HEK293 (cell line): ENCODE data around the gene ETNK2.

ENCODE experiments used
- BCL6B ChIP-seq: fragments of 450-650 bp; formaldehyde crosslinking; IDR thresholded peaks from 2 replicates; pipeline ENCODE4 v1.5.1; 2017; ENCODE audit warnings: missing biosample characterization, missing genetic modification characterization
- REST ChIP-seq: fragments of 450-650 bp; formaldehyde crosslinking; IDR thresholded peaks from 2 replicates; pipeline ENCODE4 v1.5.1; 2016; ENCODE audit warnings: missing biosample characterization, missing genetic modification characterization
- ZFP37 ChIP-seq: fragments of 450-650 bp; formaldehyde crosslinking; IDR thresholded peaks from 2 replicates; pipeline ENCODE4 v1.5.1; 2016; ENCODE audit warnings: missing biosample characterization, missing genetic modification characterization
- ZNF248 ChIP-seq: fragments of 450-650 bp; formaldehyde crosslinking; IDR thresholded peaks from 2 replicates; pipeline ENCODE4 v1.5.1; 2017; ENCODE audit warnings: missing biosample characterization, missing genetic modification characterization
- ZNF335 ChIP-seq: fragments of 450-650 bp; formaldehyde crosslinking; conservative IDR thresholded peaks from 2 replicates; pipeline ENCODE4 v1.5.1; 2016; ENCODE audit warnings: missing biosample characterization, missing genetic modification characterization
- ZNF501 ChIP-seq: fragments of 450-650 bp; formaldehyde crosslinking; IDR thresholded peaks from 2 replicates; pipeline ENCODE4 v1.5.1; 2016; ENCODE audit warnings: missing biosample characterization, missing genetic modification characterization
- ZNF660 ChIP-seq: fragments of 450-650 bp; IDR thresholded peaks from 2 replicates; pipeline ENCODE4 v1.5.1; 2018; ENCODE audit warnings: missing biosample characterization, mild to moderate bottlenecking, missing genetic modification characterization
- ZNF670 ChIP-seq: fragments of 450-650 bp; formaldehyde crosslinking; IDR thresholded peaks from 2 replicates; pipeline ENCODE4 v1.5.1; 2016; ENCODE audit warnings: missing biosample characterization, missing genetic modification characterization, low read depth
- ZSCAN18 ChIP-seq: fragments of 450-650 bp; formaldehyde crosslinking; IDR thresholded peaks from 2 replicates; pipeline ENCODE4 v1.5.1; 2016; ENCODE audit warnings: missing biosample characterization, missing genetic modification characterization
- TF ChIP-seq, protein P1 (sequence below): fragments of 450-650 bp; formaldehyde crosslinking; IDR thresholded peaks from 2 replicates; pipeline ENCODE4 v1.5.1; 2016; ENCODE audit warnings: missing biosample characterization, missing genetic modification characterization

- TF ChIP-seq BCL6B (tag by site-specific recombination) (no peak), ZSCAN18 (no peak), ZNF670 (no peak), ZNF335 (tag by site-specific recombination) (no peak), ZFP37 (no peak), ZNF501 (no peak), ZNF660 (tag by site-specific recombination) (no peak), ZNF248 (tag by site-specific recombination) (no peak), REST (tag by site-specific recombination) (no peak)
- TF ChIP-seq, protein P1, sequence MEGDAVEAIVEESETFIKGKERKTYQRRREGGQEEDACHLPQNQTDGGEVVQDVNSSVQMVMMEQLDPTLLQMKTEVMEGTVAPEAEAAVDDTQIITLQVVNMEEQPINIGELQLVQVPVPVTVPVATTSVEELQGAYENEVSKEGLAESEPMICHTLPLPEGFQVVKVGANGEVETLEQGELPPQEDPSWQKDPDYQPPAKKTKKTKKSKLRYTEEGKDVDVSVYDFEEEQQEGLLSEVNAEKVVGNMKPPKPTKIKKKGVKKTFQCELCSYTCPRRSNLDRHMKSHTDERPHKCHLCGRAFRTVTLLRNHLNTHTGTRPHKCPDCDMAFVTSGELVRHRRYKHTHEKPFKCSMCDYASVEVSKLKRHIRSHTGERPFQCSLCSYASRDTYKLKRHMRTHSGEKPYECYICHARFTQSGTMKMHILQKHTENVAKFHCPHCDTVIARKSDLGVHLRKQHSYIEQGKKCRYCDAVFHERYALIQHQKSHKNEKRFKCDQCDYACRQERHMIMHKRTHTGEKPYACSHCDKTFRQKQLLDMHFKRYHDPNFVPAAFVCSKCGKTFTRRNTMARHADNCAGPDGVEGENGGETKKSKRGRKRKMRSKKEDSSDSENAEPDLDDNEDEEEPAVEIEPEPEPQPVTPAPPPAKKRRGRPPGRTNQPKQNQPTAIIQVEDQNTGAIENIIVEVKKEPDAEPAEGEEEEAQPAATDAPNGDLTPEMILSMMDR (tag by site-specific recombination) = no peak
Observed at GRCh38 chr1:204131978-204132377, 19.9 kb downstream of the ETNK2 start.
